Activated CD8-positive, alpha-beta memory T cell treated with anti-CD3 and anti-CD28 coated beads, Interleukin-2, amount 50 U/mL, for 48 hours (primary cell): ENCODE measurements around the gene KANSL3.

Experiments
- DNase-seq: peaks from one replicate; pipeline ENCODE4 v3.0.0-alpha.2; 2020

KANSL3 gene

GRCh38 chr2:96602330-96602823 is 35.7 kb downstream of the KANSL3 start:
- DNase-seq: no peak

- no peak for DNase-seq
Measured at GRCh38 chr2:96601382-96602292, 36.5 kb downstream of the KANSL3 start.

GRCh38 chr2:96599941-96600340 is 38.2 kb downstream of the KANSL3 start:
- no peak for DNase-seq

GRCh38 chr2:96596596-96596995 is 41.5 kb downstream of the KANSL3 start:
- no peak for DNase-seq

GRCh38 chr2:96594691-96595152 is 43.4 kb downstream of the KANSL3 start:
- DNase-seq: no peak

- no peak for DNase-seq
Measured at GRCh38 chr2:96594282-96594681, 43.8 kb downstream of the KANSL3 start.

GRCh38 chr2:96591494-96591893 is 46.6 kb downstream of the KANSL3 start:
- DNase-seq: no peak

- DNase-seq: no peak
Measured at GRCh38 chr2:96591054-96591453, 47.1 kb downstream of the KANSL3 start.

GRCh38 chr2:96587843-96588242 is 50.3 kb downstream of the KANSL3 start:
- no peak for DNase-seq

GRCh38 chr2:96584017-96584416 is 54.1 kb downstream of the KANSL3 start:
- no peak for DNase-seq

GRCh38 chr2:96580771-96581170 is 57.3 kb downstream of the KANSL3 start:
- DNase-seq: no peak

- no peak for DNase-seq
Measured at GRCh38 chr2:96579422-96579821, 58.7 kb downstream of the KANSL3 start.

- DNase-seq: no peak
Measured at GRCh38 chr2:96578731-96579130, 59.4 kb downstream of the KANSL3 start.

- no peak for DNase-seq
Measured at GRCh38 chr2:96577501-96577900, 60.6 kb downstream of the KANSL3 start.

GRCh38 chr2:96575785-96576456 is 62.2 kb downstream of the KANSL3 start:
- no peak for DNase-seq

GRCh38 chr2:96574364-96574763 is 63.7 kb downstream of the KANSL3 start:
- no peak for DNase-seq

GRCh38 chr2:96568094-96568493 is 70.0 kb downstream of the KANSL3 start:
- DNase-seq: no peak

GRCh38 chr2:96565111-96565510 is 73.0 kb downstream of the KANSL3 start:
- no peak for DNase-seq

GRCh38 chr2:96564563-96564962 is 73.5 kb downstream of the KANSL3 start:
- no peak for DNase-seq

GRCh38 chr2:96564026-96564425 is 74.1 kb downstream of the KANSL3 start:
- no peak for DNase-seq

- DNase-seq: no peak
Measured at GRCh38 chr2:96558485-96558884, 79.6 kb downstream of the KANSL3 start.

- DNase-seq: peak; percentile 39
Measured at GRCh38 chr2:96558061-96558460, 80.1 kb downstream of the KANSL3 start.

- peak; percentile 17 for DNase-seq
Measured at GRCh38 chr2:96557421-96557820, 80.7 kb downstream of the KANSL3 start.
